ENCODE data around the gene SIX3. TPM values are rescaled to one million over a fixed set of nuclear protein-coding genes. Genes with fewer than 3 reads are reported as not detected.

SIX3 gene
- not detected in 2 replicates for total RNA-seq (2014; rRNA removed)
- polyA plus RNA-seq (2012): 0.09 TPM

DNA sequence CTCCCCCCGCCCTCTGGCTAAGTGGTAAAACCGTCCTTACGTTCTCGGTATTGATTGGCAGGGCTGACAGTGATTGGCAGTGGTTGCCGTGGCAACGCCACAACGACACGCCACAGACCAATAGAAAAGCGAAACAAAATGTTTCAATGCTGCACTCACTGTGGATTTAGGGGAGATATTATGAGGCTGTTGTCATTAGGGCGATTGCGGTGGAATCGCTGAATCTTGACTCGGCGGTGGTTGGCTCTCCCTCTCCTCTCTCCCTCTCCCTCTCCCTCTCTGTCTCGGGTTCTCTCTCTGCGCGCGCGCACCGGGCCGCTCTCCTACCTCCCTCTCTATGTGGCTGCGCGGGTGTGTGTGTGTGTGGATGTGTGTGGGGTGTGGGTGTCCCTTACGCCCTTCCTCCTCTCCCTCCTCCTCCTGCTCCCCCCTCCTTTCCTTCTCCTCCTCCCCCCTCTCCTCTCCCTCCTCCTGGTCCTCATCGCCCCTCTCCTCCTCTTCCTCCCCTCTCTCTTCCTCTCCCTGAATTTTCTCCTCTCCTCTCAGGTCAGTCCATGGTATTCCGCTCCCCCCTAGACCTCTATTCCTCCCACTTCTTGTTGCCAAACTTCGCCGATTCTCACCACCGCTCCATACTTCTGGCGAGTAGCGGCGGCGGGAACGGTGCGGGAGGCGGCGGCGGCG lies at the start of gene SIX3:
TSS of gene SIX3 (plus strand) at position 152 of the 684 bp plus-strand sequence. CDS start at position 555, 403 bp downstream.
- DNase-seq (ENCODE audit: low read depth): peak; percentile 31

DNA sequence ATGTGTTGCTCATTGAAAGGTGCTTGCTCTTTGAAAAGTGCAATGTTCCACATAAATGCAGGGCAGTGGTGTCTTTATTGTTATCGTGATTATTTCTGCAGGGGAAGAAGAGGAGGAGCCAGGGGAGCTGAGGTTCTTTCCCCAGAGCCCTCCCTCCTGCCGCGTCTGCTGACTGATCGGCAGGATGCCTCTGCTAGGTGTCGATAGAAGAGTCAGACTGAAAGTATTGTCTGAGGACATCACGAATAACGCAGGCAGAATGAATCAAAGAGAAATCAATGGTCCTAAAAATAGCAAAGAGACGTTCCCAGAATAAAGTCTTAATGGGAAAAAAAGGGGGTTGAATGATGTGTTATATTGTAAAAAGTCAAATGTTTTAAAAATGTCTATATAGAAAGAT lies 47.4 kb upstream of the SIX3 start:
- no peak for DNase-seq (ENCODE audit: low read depth)

DNA sequence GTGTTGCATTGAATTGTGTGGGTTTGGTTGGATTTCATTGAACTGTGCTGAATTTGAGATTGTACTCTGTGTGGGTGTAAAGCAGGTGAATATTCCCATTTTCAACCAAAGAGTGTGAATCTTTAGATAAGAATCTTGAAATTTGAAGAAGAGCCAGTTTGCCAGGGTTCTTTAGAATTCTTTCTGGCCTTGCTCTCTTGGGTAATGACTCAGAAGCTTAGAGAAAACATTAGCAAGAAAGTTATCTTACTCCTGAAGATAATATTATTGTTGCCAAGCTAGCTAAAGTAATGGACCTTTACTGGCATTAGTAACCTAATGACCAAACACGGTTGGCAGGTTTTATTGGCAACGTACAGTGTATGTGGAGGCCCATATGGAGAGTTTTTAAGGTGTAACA lies 46.4 kb upstream of the SIX3 start:
- DNase-seq (ENCODE audit: low read depth): peak; percentile 36

DNA sequence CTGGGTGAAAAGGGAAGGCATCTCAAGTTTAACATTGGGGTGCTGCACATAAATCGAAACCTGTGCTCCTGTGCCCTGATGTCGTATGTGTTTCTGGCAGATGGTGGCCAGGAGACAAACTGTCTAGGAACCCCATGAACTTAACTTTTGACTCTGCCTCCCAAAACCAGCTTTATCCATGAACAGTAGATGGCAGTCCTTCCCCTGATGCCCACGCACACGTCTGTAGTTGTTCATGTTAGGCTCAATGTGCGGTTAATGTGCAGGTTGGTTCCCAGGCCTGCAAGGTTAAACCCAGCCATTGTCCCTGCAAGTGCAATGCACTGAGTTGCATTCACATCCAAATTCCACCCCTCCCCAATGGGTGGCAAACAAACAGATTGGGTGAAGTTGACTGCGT lies 44.1 kb upstream of the SIX3 start:
- DNase-seq (ENCODE audit: low read depth): no peak

DNA sequence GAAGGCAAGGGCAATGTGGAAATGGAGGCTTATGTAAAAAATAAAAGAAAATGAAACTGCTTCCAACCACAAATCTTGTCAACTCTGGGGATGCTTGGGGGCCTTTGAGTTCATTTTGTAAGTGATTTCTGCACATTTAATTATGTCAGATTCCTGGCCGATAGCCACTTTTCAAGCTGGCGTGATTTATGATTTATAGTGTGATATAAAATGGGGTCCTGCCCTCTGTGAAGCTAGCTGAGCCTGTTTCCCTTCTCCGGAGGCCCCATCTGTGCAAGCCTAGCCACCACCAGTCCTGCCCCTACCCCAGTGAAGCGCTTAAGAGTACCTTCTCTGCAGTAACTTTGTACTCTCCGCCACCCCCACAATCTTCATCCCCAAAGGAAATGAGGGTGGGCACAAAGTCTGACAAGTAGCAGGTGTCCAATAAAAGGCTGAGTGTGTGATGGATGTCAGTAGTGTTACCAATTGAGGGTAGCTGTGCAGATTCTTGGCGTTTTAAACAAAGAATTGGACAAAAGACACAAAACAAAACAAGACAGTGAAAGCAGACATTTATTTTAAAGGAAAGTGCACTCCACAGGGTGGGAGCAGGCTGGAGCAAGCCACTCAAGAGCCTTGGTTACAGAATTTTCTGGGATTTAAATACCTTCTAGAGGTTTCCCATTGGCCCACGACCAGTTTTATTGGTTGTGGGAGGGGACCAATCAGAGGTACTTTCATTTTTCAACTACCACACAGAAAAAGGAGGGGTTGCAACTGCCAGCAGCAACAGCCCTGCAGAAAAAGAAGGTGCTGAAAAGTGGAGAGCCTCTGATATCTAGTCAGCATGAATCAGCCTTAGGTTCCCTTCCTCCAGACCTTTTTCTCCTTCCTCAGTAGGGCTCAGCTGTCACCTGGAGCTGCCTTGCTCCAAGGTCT lies 39.0 kb upstream of the SIX3 start:
- no peak for DNase-seq (ENCODE audit: low read depth)

DNA sequence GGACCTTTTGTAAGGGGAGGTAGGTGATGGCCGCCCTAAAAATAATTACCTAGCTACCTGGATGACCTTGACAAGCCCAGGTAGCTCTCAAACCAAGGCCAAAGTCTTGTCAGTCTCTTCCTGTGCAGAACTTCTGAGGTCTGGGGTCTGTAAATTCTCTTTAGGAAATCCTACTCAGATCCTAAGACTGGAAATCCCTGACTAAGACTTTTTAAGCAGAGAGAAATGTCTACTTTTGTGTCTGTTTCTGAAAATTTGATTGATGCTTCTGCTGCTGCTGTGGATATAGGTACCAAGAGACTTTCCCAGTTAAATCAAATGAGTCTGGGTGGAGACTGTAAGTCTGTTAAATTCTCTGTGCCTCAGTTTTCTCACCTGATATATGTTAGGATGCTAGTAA lies 36.9 kb upstream of the SIX3 start:
- DNase-seq (ENCODE audit: low read depth): no peak

DNA sequence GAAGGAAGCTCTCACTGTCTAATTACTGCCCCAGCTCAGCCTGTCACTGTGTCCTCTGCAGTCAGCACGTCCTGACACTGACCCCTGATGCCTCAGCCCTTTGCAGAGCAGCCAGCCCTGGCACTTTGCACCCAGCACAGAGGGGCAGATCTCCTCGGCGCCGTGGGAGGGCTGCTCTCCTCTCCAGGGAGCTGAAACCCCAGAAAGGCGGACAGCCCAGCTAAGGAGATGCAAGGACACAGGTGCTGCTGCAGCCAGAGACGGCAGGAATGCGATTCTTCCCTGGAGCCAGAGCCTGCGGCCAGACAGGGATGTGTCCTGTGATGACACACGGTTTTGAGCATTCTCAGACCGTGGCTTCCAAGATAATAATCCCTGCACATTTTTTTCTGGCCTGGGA lies 34.5 kb upstream of the SIX3 start:
- peak; percentile 68 for DNase-seq (ENCODE audit: low read depth)

DNA sequence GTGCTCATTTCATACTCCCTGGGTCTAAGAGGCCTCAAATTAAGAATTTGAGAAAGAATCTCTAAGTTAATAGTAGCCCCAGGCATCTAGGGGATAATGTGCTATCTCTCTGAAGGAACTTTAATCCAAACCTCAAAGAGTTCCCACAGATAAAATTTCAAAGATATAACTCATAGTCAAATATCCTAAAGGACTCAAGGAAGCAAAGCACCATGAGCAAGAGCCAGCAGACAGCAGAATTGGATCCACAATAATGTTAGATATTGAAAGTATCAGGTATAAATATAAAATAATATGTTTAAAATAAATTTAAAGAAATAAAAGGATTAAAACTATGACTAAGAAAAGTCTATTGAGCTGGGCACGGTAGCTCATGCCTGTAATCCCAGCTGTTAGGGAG lies 31.7 kb upstream of the SIX3 start:
- DNase-seq (ENCODE audit: low read depth): no peak

DNA sequence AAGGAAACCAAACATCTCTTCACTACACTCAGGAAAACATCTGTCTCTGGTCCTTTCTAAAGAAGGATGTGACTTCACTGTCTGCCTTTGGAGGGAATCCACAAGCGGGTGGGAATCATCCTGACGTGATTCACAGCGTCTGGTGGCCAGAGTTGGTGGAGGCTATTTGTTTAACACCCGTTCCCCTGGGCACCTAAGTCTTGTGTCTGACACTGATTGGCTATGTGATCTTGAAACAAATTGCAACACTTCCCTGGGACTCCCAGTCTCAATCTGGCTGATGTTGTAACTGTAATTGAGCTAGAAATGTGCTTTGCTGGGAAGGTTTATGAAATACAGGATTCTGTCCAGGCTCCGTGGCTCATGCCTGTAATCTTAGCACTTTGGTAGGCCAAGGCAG lies 28.8 kb upstream of the SIX3 start:
- DNase-seq (ENCODE audit: low read depth): peak; percentile 52

DNA sequence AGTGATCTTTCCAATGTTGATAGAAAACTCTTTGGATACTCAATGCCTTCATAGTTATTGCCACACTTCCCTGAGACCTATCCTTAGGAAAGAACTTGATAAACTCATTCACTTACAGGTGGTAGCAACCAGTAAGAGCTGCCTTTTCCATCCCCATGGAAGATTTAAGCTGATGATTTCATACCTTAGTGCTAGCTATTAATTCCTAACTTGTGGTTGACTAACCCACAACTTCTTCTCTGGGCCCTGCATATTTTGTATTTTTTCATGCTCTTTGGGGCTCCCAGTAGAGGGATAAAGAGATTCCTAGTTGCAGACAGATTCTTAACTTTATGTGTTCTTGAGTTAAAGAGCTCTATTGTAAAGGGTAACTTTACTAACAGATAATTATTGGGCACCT lies 25.2 kb upstream of the SIX3 start:
- DNase-seq (ENCODE audit: low read depth): no peak

DNA sequence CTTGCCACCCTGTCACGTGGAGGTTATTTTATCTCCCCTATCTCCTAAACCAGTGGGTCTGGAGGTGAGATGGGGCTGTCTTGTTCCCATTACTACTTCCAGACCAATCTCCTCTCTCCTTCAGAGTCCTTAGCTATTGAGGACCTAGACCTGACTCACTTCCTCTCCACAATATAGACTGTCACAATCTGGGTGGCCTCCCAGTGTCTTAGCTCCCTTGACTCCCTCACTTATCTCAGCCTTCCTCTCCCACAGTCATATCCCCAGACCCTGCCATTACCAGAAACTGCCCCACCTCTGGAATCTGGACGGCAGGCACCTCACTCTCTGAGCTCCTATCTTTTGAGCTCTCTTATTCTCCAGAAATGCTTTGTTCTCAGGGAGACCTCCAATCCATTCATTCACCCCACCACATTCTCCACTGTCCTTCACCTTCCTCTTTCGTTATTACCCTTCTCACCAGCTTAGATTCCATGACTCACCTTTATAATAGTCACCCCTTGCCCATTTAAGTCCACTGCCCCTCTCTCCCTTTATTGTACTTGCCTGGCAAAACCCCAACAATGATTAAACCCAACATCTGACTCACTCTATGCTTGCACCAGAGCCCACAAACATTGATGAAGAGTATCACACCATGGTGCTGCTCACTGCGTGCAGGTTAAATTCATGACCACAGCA lies 23.3 kb upstream of the SIX3 start:
- peak; percentile 19 for DNase-seq (ENCODE audit: low read depth)

DNA sequence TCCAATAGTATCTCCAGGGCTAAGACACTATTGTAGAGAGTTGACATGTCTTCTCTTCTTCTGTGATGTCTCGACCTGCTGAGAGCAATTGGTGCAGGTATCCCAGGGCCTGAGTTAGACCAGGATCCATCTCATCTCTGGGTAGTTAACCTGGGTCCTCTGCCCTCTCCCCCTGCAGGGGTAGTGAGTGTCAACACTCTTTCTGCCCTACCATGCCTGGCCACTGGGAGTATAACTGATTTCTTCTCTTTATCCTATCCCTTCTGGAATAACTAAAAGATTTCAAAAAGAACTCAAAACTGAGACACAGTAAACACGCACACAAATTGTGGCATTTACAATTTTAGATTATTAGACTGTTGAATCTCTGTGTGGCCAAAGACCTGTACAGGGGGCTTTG lies 20.8 kb upstream of the SIX3 start:
- no peak for DNase-seq (ENCODE audit: low read depth)

DNA sequence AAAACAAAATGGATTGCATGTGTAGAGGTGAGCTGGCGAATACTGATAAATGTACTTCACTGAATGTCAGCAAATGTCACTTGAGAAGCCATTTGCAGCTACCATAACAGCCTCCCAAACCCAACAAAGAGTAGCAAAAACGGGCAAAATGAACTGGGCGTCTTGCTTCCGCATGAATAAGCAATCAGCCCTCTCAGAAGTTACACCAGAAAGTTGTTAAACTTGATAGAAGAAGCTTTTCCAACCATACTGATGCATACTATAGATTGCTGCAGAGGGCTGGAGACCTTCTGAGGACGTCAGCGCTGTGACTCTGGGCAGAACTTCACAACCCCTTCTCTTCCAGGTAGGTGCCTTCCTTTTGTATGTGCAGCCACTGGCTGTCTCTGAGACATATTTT lies 18.7 kb upstream of the SIX3 start:
- DNase-seq (ENCODE audit: low read depth): no peak

DNA sequence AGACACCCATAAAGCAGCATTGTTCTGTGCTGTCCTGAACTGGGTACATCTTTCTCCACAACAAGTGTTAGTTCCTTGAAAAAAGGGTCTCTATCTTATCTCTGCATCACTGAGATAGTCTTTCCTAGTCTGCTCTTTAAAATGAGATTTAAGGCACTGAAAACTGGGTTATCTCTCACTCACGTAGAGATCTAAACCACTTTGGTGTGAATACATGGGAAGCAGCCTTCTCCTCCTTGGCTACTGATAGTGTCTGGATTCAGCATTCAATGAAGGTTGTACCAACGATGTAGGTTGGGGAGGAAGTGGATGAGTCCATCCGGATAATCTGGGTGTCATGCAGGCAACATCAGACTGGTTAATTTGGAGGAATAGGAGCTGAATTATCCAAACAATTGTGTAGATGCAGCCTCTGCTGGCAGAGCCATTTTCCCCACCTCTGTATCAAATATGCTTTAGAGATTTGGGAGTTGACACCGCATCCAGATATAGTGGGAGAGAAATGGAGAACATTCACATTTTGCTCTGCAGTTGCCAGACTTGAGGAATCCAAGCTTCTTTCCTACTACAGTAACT lies 15.9 kb upstream of the SIX3 start:
- no peak for DNase-seq (ENCODE audit: low read depth)

DNA sequence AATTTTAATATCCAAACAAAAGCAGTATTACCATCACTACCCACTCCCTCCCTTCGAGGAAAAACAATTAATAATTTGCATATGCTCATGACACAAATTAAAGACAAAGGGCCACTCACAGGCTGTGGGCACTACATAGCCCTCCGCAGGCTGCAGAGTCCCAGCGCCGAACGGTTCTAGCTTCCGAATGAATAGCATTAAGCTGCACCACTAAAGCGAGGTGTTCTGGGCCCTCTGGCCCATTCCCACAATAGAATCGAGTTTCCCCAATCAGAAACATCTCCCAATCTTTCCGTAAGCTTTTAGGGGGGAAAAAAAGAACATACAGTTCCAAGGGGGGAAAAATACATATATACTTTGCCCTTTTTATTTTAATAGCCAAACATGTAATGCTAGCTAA lies 14.5 kb upstream of the SIX3 start:
- DNase-seq (ENCODE audit: low read depth): no peak

DNA sequence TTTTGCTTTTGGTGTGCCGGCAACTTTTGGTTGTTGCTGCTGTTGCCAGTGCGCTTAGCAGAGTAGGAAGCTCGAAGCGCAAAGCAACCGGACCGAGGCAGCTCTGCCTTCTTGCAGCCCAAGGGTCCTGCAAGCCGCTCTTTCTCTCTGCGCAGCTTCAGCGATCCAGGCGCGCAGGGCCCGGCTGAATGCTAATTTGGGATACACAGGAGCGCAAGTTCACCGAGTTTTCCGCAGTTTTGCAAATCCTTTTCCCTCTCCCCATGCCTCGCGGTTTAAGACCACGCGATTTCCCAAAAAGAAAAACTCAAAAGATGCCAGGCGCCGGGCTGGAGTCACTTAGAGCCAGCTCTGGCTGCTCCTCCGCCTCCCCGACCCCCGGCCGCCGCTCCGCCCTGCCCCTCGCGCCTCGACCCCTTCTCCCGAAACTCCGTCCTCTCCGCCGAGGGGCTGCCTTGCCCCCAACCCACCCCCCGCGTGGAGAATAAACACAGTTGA lies 13.5 kb upstream of the SIX3 start:
- DNase-seq (ENCODE audit: low read depth): no peak

DNA sequence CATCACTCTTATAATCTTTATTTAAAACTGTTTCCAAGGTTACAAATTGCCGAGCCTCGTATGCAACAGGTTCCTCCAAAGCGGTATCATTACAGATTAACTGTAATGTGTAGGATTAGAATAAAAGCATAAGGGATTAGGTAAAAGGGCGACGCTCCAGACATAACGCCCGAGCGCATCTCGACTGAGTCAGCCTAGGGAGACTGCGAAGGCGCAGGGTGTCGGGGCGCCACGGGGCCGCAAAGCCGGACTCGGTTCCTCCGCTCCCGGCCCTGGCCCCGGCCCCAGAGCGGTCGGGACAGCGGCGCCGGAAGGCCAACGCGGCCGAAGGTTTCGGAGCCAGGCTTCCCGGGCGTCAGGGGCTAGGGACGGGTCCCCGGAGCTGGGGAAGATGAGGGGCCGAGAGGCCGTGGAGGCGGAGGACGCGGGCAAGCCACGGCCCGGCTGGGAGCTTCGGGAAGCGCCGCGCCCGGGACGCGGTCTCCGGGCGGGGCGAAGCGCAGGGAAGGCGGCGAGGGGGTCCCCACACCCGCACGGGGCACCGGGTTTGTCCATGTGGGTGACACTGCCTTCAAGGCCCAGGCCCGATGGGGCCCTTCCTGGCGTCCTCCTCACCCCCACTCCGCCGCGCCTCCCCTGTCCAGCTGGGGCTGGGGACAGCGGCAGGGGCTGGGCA lies 12.9 kb upstream of the SIX3 start:
- DNase-seq (ENCODE audit: low read depth): no peak

DNA sequence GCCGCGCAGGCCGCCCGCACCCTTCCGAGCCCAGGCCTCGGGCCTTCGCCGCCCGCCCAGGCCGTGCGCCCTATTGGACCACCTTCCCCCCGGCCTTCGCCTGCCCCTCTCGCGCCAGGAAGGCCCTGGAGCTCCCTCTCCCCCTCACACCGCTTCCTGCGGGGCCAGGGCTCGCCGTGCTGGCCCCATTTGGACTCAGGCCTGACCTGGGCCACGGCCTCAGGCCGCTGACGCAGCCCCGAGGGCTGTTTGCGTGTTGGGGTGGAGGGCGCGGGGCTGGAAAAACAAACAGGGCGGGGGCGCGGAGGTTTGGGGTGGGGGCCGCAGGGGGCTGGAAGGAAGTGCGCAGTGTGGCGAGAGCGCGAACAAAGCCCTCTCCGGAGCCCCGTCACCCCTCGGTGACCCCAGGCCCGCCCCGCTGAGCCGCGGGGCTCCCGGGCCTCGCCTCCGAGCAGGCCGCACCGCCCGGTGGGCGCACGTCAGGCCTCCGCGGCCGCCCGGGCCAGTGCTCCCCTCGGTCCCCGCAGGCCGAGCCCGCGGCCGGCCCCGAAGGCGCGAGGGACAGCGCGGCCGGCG lies 12.3 kb upstream of the SIX3 start:
- no peak for DNase-seq (ENCODE audit: low read depth)

DNA sequence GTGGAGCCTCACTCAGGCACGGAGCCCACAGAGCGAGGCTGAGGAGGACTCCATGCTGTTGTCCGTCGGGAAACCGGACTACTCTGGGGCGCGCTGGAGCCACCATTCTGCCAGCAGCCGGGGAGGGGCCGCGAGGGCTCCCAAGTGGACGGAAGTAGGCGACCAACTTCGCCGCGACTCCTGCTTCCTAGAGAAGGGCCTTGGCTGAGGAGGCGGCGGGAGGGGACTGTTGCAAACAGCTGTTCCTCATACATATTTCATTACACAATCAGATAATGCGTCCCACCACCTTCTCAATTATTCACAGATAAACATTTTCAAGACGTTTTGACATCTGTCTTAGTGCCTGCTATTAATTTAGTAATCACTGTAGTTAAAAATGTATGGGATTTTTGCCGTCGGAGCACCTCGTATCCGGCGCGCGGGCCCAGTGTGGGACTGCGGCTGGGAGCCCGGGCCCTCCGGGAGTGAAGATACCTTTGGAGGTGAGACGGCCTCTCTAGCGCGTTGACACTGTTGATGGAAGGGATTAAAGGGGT lies 11.7 kb upstream of the SIX3 start:
- no peak for DNase-seq (ENCODE audit: low read depth)
